HUDEP-2 (cell line): Measurements from ENCODE around the gene ASPDH.

Experiments
- DNase-seq, 76 experiments: peaks; one replicate each; lab custom pipeline; 2025; ENCODE audit not compliant: unreplicated experiment in 76 of 76; lab: John Stamatoyannopoulos, UW

ASPDH gene

DNA sequence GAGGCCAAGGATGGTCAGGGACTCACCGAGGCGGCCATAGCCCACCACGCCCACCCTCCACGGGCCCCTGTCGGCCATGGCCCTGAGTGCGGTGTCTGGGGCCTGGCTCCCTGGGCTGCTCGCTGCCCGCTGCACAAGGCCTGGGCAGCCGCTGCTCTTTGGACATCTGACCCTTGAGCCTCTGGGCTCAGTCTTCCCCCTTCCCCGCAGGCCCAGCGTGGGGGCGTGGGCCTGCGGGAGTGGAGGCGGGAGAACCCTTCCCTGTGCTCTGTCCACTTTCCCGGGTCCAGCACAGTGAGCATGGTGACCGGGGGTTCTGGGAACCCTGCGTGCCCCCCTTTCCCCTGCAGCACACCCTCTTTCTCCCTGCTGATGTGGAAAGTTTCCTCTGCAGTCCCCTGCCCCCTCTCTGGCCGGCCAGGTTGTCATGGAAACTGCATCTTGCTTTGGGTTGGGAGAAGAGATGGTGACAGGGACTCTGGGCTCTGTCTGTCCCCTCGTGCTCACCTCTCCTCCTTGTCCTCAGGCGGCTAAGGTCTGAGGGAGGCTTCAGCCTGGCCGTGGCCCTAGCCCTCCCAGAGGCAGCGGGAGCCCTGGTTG is at the start of gene ASPDH:
Gene ASPDH (minus strand): TSS at position 168 of the 600 bp plus-strand sequence. CDS start 90 bp downstream, at position 78.
- DNase-seq: no peak

GRCh38 chr19:50562996-50563395 is 49.3 kb upstream of the ASPDH start:
- DNase-seq: no peak

DNA sequence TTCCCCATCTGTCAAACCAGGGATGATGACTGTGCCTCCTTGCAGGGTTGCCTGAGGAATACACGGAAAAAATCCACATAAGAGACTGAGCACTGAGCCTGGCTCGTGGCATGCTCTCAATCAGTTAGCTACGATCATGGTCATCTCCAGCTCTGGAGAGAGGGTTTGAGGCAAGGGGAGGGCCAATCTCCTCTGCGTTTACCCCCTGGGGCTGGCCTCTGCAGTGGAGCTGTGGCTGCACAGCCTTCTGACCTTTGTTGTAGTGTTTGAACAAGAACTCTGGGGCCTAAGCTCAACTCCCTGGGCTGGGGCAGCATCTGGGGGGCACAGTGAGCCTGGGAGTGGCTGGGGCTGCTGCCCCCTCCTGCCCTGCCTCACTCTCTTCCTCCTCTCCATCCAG is 48.6 kb upstream of the ASPDH start:
- DNase-seq: no peak

DNA sequence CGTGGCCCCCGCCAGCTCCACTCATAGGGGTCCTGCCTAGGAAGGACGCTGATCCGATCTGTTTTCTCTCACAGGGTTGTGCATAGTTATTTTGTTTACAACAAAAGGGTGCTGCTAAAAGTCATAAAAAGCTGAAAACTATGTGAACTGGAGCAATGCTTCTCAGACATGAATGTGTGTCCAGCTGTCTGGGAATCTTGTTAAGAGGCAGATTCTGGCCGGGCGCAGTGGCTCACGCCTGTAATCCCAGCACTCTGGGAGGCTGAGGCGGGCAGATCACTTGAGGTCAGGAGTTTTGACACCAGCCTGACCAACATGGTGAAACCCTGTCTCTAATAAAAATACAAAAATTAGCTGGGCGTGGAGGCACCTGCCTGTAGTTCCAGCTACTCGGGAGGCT is 45.9 kb upstream of the ASPDH start:
- no peak for DNase-seq

GRCh38 chr19:50558449-50558848 is 44.7 kb upstream of the ASPDH start:
- DNase-seq: no peak

GRCh38 chr19:50558039-50558438 is 44.3 kb upstream of the ASPDH start:
- no peak for DNase-seq

GRCh38 chr19:50557009-50557613 is 43.4 kb upstream of the ASPDH start:
- no peak for DNase-seq

- peak in 68 of 76 experiments; percentile 9 to 83 (median 61) for DNase-seq
Measured at GRCh38 chr19:50556282-50557008, 42.7 kb upstream of the ASPDH start.

DNA sequence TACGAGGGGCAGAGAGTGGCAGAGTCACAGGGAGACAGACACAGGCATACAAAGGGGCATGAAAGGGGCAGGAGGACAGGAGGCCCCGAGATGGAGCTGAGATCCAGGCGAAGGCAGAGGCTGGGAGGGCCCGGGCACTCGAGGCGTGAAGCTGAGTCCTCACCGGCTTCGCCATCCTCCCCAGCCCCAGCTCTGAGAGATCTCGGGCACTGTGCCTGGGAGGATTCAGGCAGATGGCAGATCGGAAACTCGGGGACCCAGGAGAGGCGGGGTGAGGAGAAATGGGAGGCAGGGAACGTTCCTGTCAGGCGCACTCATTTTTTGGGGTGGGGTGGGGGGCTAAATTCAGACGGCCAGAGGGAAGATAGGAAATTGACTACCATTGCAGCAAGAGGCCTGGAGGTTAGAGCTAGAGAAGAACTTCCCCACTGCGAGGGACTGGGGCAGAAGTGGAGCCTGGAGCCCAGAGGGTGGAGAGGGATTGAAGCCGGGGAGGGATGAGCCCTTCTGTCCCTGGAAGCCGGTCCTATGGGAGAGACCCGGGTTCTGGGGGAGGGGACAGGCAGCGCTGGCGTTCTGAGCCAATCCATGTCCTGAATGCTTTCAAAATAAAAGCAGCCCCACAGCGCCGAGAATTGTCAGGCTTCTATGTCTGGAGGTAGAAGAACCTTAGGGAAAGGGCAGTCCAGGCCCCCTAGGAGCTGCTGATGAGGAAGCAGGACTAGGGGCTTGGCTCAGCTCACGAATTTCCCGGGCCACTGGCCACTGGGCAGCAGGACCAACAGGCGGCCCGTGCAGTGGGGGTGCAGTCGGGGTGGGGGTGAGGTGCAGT is 42.0 kb upstream of the ASPDH start:
- DNase-seq: no peak

DNA sequence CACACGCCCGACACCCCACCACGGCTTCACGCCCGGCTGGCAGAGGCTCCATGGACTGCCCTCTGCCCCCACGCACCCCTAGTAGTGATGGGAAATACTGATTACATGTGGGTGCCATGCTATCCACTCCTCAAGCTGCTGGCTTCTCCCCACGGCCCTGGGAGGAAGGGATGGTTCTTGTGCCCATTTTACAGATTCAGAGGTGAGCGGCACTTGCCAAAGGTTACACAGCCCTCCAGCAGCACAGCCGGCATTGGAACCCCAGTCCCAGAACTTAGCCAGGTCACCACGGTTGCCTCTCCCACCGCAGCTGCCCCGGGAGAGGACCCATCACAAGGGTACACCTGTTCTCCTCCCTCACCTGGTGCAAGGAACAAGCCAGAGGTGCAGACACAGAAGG is 41.3 kb upstream of the ASPDH start:
- no peak for DNase-seq

- no peak for DNase-seq
Measured at GRCh38 chr19:50554212-50554611, 40.5 kb upstream of the ASPDH start.

GRCh38 chr19:50553134-50553703 is 39.5 kb upstream of the ASPDH start:
- DNase-seq: no peak

GRCh38 chr19:50552540-50552939 is 38.8 kb upstream of the ASPDH start:
- DNase-seq: no peak

DNA sequence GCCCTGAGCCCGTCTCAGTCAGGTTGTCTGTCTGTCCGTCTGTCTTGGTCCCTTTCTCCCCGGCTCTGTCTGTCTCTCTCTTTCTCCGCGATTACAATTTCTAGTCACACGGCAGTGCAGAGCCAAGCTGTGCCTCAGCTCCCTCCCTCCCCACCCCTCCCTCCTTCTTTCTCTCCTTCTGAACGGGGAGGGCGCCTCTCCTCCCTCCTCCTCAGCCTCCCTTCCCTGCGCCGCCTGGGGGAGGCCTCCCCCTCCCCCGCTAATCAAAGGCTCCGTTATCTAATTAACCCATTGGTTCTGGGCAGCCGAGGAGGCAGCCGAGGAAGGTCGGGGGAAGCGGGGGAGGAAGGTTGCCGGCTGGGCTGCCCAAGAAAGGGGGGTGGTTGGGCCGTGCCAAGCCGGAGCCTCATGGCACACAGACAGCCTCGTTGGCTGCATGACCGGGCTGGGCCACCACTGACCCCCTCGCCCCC is 38.0 kb upstream of the ASPDH start:
- DNase-seq: peak in 57 of 76 experiments; percentile 13 to 87 (median 54)

- no peak for DNase-seq
Measured at GRCh38 chr19:50551034-50551714, 37.5 kb upstream of the ASPDH start.

DNA sequence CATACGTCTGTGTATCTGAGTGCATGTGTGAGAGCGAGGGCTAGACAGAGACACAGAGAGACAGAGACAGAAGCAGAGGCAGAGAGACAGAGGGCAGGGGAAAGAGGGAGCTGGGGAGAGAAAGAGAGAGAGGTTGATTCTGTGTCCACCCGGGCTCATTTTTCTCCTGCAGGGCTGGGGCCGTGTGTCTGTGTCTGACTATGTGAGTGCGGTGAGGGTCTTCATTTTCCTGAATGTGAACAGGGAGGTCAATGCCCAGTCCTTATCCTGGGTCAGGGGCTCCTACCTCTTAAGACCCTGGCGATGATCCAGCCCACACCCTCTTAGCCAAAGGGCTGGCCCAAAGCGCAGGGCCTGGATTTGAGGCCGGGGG is 36.9 kb upstream of the ASPDH start:
- no peak for DNase-seq

DNA sequence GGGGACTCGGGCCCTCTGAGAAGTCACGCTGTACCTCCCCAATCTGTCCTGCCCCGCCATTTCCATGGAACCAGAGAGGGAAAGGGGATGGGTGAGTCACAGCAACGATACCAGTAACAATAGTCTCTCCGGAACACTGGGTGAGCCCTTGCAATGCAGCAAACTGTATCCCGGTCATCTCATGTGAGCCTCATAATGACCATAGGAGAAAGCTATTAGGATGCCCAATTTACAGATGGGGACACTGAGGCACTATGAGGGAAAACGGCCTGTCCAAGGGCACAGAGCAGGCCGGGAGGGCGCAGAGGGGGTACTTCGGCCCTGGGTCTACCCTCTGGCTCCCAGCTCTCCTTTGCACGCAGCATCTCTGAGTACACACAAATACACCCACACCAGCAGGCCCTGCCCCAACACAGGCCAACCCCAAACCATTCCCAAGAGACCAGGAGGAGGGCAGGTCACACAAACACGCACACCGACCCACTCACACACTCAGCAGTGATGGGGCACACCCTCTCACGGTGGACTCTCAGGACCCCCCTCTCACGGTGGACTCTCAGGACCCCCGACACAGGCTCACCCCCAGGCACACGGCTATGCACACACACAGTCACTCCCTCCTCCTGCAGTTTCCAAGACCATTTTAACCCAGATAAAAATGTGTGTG is 36.3 kb upstream of the ASPDH start:
- no peak for DNase-seq

DNA sequence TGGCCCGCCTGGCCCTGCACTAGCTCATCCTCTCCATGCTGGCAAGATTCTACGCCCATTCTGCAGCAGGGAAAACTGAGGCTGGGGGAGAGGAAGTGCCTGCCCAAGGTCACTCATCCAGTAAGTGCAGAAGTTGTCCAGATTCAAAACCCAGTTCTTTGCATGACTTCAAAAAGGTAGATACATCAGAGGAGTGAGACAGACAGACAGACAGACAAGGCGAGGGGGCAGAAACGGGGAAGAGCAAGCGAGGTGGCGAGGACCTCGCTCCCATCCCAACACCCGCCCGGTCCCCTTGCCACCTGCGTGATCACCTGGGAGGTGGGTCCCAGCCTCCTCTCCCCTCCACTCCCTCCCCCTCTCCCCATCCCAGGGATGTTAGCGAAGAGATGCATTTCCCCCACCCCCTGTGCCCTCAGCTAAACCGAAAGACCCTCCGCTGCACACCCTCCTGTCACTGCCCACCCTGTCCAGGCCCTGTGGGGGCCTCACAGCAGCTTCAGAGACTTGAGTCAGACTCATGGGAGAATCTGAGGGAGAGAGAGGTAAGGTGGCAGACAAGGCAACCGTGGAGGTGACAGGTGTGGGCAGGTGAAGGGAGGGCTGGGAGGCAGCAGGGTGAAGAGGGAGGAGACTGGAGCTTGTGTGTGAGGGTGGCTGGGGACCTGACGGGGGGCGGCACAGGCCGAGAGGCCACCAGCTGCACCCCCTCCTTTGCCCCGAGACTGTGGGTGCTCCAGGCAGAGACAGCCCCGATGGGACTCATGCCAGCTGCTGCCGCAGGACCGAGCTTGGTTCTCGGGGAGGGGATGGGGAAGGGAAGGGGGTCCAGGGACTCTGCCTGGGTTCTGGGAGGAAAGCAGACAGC is 35.6 kb upstream of the ASPDH start:
- no peak for DNase-seq
